Omental fat pad (tissue), 4 donors: ENCODE data around the gene LTA. TPM values are rescaled to one million over a fixed set of nuclear protein-coding genes. Genes with fewer than 3 reads are reported as not detected.

Source experiments
- ATAC-seq: fragments of 150-250 bp; one replicate; pipeline ENCODE4 v1.9.1; 2016; ENCODE audit warnings: mild to moderate bottlenecking, moderate library complexity; ENCODE audit not compliant: low FRiP score
- DNase-seq: peaks from one replicate; pipeline ENCODE4 v3.0.0-alpha.2; 2019; ENCODE audit warnings: low spot score
- CTCF ChIP-seq, 3 donors: fragments of 450-650 bp; IDR thresholded peaks; one replicate each; pipeline ENCODE4 v1.5.1; 2016 to 2017; ENCODE audit warnings: antibody characterized with exemption in 3 of 3, mild to moderate bottlenecking in 3 of 3, moderate library complexity in 2 of 3
- total RNA-seq, 4 donors: library from RNA; depleted of rRNA; stranded (reverse); fragments of >200 nt; gene quantifications; one replicate each; pipeline ENCODE4 v1.1.0, GENCODE V29; 2016

The LTA gene
- total RNA-seq, 4 donors from 2014 or later, result not detected

DNA sequence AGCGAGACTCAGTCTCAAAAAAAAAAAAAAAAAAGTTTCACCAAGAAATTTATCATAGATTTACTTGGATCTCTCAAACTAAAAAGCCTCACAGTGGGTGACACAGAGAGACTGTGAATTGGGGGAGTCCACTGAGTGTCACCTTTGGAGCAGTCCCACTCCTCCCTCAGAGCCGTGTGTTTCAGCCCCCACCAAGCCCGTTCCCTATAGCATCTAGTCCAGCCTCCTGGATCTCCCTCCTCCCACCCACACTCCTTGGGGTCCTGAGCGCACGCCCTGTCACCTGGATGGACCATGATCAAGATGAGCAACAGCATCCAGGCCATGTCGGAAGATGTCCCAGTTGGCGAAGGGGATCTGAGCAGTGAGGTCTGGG lies 20.3 kb downstream of the LTA start:
- no peak for TF ChIP-seq CTCF (IDR thresholded peaks at IDR 0.05)
- DNase-seq, result no peak
- ATAC-seq, result no peak

DNA sequence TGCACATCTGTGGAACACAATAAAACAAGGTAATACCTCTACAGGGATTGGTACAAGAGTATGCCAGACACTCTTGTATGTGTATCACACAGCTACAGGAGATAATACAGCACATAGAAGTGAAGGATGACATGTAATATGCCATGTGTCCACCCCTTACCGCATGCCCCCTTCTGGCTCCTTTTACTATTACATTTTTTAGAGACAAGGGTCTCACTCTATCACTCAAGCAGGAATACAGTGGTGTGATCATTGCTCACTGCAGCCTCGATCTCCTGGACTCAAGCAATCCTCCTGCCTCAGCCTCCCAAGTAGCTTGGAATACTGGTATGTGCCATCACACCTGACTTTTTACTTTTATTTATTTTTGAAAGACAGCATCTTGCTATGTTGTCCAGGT lies 24.9 kb downstream of the LTA start:
- DNase-seq (no peak), ATAC-seq (no peak)
- TF ChIP-seq CTCF (IDR thresholded peaks at IDR 0.05), result no peak

DNA sequence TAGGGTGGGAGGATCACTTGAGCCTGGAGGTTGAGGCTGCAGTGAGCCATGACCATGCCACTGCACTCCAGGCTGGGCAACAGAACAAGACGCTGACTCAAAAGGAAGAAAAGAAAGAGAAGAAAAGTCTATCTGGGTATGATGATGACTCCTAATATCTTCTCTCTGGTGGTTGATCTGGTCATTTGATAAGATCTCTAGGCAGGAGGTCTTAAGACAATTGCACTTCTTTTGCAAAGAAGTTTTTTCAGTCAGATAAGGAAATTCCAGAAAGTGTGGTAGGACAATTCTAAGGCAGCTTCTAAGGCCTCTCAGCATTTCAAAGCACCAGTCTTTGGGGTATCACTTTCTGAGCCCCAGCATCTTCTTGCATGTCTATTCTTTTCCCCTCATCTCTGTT lies 35.2 kb downstream of the LTA start:
- ATAC-seq (no peak), DNase-seq (no peak)
- no peak for TF ChIP-seq CTCF (IDR thresholded peaks at IDR 0.05)

DNA sequence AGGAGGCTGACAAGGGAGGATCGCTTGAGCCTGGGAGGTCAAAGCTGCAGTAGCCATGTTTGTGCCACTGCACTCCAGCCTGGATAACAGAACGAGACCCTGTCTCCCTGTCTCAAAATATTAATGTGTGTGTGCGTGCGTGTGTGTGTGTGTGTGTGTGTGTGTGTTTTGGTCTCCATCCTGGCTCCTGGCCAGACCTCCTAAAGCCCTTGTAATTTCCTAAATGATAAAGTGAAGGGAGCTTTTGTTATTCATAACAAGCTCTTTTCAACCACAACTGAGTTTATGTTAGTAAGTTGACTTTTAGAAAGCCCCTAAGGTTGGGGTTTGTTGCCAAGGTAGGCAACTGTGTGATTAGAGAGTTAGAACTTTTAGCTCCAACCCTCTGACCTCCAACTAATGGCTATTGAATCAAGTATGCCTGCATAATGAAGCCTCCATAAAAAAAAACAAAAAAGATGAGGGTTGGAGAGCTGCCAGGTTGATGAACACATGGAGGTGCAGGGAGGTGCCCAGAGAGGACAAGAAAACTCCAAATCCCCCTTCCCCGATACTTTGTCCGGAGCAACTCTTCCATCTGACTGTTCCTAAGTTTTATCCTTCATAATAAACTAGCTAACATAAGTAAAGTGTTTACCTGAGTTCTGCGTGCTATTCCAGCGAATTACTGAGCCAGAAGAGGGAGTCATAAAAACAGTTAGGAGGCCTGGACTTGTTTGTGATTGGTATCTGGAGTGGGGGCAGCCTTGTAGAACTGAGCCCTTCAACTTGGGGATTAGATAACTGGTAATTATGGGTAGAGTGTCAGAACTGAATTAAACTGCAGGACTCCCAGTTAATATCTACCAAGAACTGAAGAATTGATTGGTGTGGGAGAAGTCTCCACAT lies 37.7 kb downstream of the LTA start:
- TF ChIP-seq CTCF (IDR thresholded peaks at IDR 0.05), result no peak
- no peak for ATAC-seq
- DNase-seq, result no peak

GRCh38 chr6:31610968-31611367 lies 38.9 kb downstream of the LTA start:
- no peak for ATAC-seq
- no peak for DNase-seq
- no peak for TF ChIP-seq CTCF (IDR thresholded peaks at IDR 0.05)

- ATAC-seq, result no peak
- TF ChIP-seq CTCF (IDR thresholded peaks at IDR 0.05), result no peak
These were observed 42.1 kb downstream of the LTA start for GRCh38 chr6:31614075-31614619.

More at GRCh38 chr6:31614075-31614619, 42.1 kb downstream of the LTA start:
- DNase-seq, result no peak
